AG09319 (cell line): ENCODE results near the gene HOXA9.

ENCODE experiments used
- DNase-seq: peaks from one replicate; pipeline ENCODE4 v3.0.0-alpha.2; 2010; ENCODE audit warnings: low read depth; ENCODE audit errors: extremely low read depth
- CTCF ChIP-seq: IDR thresholded peaks from 2 replicates; pipeline ENCODE4 v1.5.1; 2011; ENCODE audit warnings: low read depth, mild to moderate bottlenecking, inconsistent platforms, low read length, moderate library complexity

The HOXA9 gene

GRCh38 chr7:27142580-27143022, 22.7 kb downstream of the HOXA9 start:
- no peak for DNase-seq
- TF ChIP-seq CTCF = no peak

DNA sequence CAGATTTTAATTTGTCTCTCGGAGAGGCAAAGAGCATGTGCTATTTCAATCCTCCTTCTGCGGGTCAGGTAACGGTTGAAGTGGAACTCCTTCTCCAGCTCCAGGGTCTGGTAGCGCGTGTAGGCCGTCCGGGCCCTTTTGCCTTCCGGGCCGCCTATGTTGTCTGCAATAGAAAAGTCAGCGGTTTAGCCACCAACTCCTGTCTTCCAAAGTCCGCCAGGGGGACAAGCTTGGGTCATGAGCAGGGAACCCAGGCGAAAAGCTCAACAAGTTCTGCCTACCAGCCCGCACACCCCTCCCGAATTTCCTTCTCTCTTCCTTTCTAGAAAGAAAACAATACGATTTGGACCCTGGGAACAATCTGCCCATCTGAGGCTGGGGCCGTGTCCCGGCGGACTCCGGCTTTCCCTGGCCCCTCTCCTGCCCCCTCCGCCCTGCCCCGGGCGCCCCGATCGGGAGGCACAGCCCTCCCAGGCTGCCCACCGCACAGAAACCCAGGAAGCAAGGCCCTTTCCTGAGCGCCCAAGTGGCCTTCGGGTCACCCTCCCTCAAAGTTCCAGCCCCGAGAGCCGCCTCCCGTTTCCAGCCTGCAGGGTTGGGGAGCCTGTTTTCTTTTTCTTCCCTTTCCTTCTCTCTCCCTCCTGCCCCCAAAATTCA, 23.3 kb downstream of the HOXA9 start:
- no peak for TF ChIP-seq CTCF
- no peak for DNase-seq

DNA sequence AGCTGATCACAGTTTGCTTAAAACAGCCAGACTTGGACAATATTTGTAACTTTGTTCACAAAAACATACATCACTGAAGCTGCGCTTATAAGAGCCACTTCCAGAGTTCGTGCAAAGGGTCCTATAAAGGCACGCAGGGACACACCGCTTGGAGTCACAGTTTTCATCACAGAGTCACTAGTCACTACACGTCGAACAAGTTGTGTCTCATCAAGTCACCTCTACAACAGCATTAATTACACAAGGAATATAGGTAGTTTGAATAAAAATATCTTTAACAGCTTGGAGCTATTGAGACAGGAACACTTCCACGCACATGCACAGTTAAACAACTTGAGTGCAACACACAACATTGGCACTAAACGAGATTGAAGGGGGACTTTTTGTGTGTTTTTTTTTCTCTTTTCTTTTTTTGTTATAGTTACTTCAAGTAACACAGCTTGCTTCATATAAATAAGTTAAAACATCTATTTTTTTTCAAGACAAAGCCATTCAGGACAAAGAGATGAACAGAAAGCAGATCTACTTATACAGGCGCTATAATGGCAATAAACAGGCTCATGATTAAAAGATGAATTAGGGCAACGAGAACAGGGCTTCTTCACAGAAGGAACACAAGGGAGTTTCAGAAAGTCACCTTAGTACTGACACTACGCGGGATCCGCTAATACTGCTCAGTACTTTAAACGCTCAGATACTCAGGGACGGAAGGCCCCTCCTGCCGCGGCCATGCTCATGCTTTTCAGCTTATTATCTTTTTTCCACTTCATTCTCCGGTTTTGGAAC, 24.0 kb downstream of the HOXA9 start:
- DNase-seq = no peak
- no peak for TF ChIP-seq CTCF

GRCh38 chr7:27140126-27140857, 25.0 kb downstream of the HOXA9 start:
- TF ChIP-seq CTCF = no peak
- DNase-seq = no peak

DNA sequence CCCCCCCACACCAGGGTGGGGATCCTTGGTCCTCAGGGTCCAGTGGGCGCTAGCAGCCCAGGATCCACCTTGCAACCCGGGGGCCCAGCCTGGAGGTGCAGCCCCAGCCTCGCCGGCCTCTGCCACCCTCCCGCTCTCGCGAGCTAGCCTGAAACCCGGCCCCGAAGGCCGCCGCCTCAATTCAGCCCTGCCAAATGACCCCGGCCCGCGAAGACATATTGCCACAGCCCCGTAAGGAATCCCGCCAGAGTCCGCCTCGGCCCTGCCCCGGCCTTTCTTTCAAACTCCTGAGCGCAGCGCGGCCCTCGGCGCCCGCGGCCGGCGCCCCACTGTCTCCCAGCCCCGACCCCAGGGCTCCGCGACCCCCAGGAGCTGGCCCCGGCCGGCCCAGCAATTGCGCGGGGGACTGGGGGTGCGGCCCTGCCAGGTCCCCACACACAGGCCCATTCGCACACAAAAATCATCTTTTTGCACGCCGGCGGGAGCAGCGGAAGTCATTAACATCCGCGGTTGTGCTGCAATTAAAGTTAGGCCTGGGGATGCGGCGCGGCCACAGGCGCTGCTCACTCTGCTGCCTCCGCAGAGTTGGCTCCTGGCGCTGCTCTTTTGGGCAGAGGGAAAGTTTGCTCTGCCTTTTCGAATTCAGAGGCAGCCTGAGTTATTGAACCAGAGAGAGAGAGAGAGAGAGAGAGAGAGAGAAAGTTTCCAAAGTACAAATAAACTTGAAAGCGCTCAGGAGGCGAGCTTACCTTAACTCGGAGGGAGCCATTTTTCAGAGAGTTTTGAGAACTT, 25.8 kb downstream of the HOXA9 start:
- DNase-seq = no peak
- TF ChIP-seq CTCF = no peak

DNA sequence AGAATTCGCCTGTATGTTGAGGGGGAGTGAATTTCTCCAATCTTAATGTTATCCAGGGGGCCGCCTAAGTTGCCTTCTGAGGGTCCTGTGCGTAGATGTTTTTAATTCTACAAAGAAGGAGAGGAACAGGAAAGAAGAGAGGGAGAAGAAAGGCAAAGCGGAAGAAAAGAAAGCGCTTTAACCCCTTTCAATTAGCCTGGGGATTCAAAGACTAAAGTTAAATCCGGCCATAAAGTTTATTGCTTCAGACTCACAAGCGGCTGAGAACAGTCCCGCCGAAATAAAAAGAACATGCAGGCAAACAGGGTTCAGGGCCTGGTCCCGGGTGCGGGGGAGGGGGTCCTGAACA, 26.4 kb downstream of the HOXA9 start:
- DNase-seq = no peak
- TF ChIP-seq CTCF = no peak
